Measurements from ENCODE around the gene SUMO3. TPM values are rescaled to one million over a fixed set of nuclear protein-coding genes. Genes with fewer than 3 reads are reported as not detected.

The SUMO3 gene
- total and polyA plus RNA-seq, 2 experiments from 2014 or later, result 90.8 to 103 TPM

GRCh38 chr21:44793592-44794374 is 24.1 kb downstream of the SUMO3 start:
- peaks cover 3% of the 10 kb centered on the region; the same call in 1 of the 2 replicates for H3K36me3 ChIP-seq (ENCODE audit: insufficient read depth)
- H3K27ac Mint-ChIP-seq, result no peak overlapping the region
- no peak for DNase-seq (ENCODE audit: low spot score)
- H3K4me1 Mint-ChIP-seq, result peaks cover 20% of the 10 kb centered on the region
- no peak overlapping the region for H3K4me2 ChIP-seq
- peaks cover 44% of the 10 kb centered on the region for H4K20me1 ChIP-seq (replicated peaks; ENCODE audit: insufficient read depth)
- H3K36me3 Mint-ChIP-seq (ENCODE audit: low read depth), result peaks cover 68% of the 10 kb centered on the region
- H3K9me3 Mint-ChIP-seq, result no peaks in the 10 kb centered on the region
- peaks cover 5% of the 10 kb centered on the region; the same call in 1 of the 2 replicates for H3K4me1 ChIP-seq (ENCODE audit: insufficient read depth)
- H3K4me3 ChIP-seq, result no peak overlapping the region
- peaks cover 98% of the 10 kb centered on the region for H3K79me2 ChIP-seq (replicated peaks; ENCODE audit: insufficient read depth)
- H3K27me3 Mint-ChIP-seq (ENCODE audit: insufficient read depth, low read depth, poor library complexity), result peaks cover 12% of the 10 kb centered on the region
- no peak overlapping the region for H3K4me3 Mint-ChIP-seq
- ATAC-seq, result no peak
- H2AFZ ChIP-seq, result no peak overlapping the region
- no peaks in the 10 kb centered on the region for H3K27me3 ChIP-seq (ENCODE audit: insufficient read depth)
- no peak for TF ChIP-seq STAT1 (IDR thresholded peaks at IDR 0.05; ENCODE audit: unreplicated experiment)
- TF ChIP-seq ZNF462 (CRISPR knock-in tag; IDR thresholded peaks at IDR 0.05), result no peak
- no peak for TF ChIP-seq EZH2phosphoT487 (IDR thresholded peaks at IDR 0.05; ENCODE audit: unreplicated experiment)
- no peak for TF ChIP-seq ZNF331 (CRISPR knock-in tag; IDR thresholded peaks at IDR 0.05; ENCODE audit: low read depth)
- no peak for TF ChIP-seq CTCF (conservative IDR thresholded peaks at IDR 0.05; ENCODE audit: low read depth in 2 of 2)
- no peak for TF ChIP-seq CREB1 (CRISPR knock-in tag; IDR thresholded peaks at IDR 0.05; ENCODE audit: low read depth)
- no peak for TF ChIP-seq ZNF114 (CRISPR knock-in tag; IDR thresholded peaks at IDR 0.05)
- 0 out of 2 replicates have a peak overlapping the region, but pooled peaks have one; percentile 3 for H3K27ac ChIP-seq (ENCODE audit: low read depth)
- no peaks in the 10 kb centered on the region for H3K9me2 ChIP-seq (ENCODE audit: insufficient read depth)
- peaks cover 3% of the 10 kb centered on the region; the same call in 1 of the 2 replicates for H3F3A ChIP-seq (replicated peaks; ENCODE audit: low read depth)
